ENCODE data around the gene ISG15. TPM values are rescaled to one million over a fixed set of nuclear protein-coding genes. Genes with fewer than 3 reads are reported as not detected.

The ISG15 gene
- total RNA-seq, 1 experiment from 2014 or later: 165 TPM

Other genes with a start within 250 kb of the ISG15 start
- gene SAMD11, start 89.6 kb upstream of the ISG15 start, total RNA-seq (2022): 0.27 and 0.54 TPM in 2 replicates
- gene NOC2L, start 54.2 kb upstream of the ISG15 start, total RNA-seq (2022): 98.6 and 107 TPM in 2 replicates
- 27.1 and 27.8 TPM in 2 replicates for gene KLHL17, start 52.9 kb upstream of the ISG15 start, total RNA-seq (2022)
- gene PLEKHN1, start 47.0 kb upstream of the ISG15 start, total RNA-seq (2022): 11.9 and 16.2 TPM in 2 replicates
- gene PERM1, start 31.4 kb upstream of the ISG15 start, total RNA-seq (2022): not detected in 2 replicates
- gene HES4, start 13.4 kb upstream of the ISG15 start, total RNA-seq (2022): 35.5 and 51.3 TPM in 2 replicates
- gene AGRN, start 6.6 kb downstream of the ISG15 start, total RNA-seq (2022): 446 and 552 TPM in 2 replicates
- 5.0 and 5.6 TPM in 2 replicates for gene RNF223, start 60.8 kb downstream of the ISG15 start, total RNA-seq (2022)
- 32.4 and 34.7 TPM in 2 replicates for gene C1orf159, start 102.6 kb downstream of the ISG15 start, total RNA-seq (2022)
- gene TTLL10, start 160.4 kb downstream of the ISG15 start, total RNA-seq (2022): 2.4 and 3.5 TPM in 2 replicates
- 0.66 TPM in 1 of 2 replicates, not detected in the other for gene TNFRSF18, start 193.1 kb downstream of the ISG15 start, total RNA-seq (2022)
- gene TNFRSF4, start 200.7 kb downstream of the ISG15 start, total RNA-seq (2022): not detected in 2 replicates
- 128 and 161 TPM in 2 replicates for gene SDF4, start 218.5 kb downstream of the ISG15 start, total RNA-seq (2022)
- gene B3GALT6, start 218.7 kb downstream of the ISG15 start, total RNA-seq (2022): 23.4 and 25.9 TPM in 2 replicates
- 2.0 and 4.2 TPM in 2 replicates for gene C1QTNF12, start 233.2 kb downstream of the ISG15 start, total RNA-seq (2022)

Data from Calu3 (cell line).